ENCODE results near the gene AP5M1.

The AP5M1 gene

GRCh38 chr14:57345106-57345505 is 76.3 kb downstream of the AP5M1 start:
- TF ChIP-seq, protein P1, sequence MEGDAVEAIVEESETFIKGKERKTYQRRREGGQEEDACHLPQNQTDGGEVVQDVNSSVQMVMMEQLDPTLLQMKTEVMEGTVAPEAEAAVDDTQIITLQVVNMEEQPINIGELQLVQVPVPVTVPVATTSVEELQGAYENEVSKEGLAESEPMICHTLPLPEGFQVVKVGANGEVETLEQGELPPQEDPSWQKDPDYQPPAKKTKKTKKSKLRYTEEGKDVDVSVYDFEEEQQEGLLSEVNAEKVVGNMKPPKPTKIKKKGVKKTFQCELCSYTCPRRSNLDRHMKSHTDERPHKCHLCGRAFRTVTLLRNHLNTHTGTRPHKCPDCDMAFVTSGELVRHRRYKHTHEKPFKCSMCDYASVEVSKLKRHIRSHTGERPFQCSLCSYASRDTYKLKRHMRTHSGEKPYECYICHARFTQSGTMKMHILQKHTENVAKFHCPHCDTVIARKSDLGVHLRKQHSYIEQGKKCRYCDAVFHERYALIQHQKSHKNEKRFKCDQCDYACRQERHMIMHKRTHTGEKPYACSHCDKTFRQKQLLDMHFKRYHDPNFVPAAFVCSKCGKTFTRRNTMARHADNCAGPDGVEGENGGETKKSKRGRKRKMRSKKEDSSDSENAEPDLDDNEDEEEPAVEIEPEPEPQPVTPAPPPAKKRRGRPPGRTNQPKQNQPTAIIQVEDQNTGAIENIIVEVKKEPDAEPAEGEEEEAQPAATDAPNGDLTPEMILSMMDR (IDR thresholded peaks at IDR 0.05; ENCODE audit: insufficient read depth, low read depth, low read length, missing control alignments), result no peak
- no peak overlapping the region for H3K4me3 ChIP-seq (ENCODE audit: low read length)
- no peak for DNase-seq (ENCODE audit: low read depth)

- H3K4me3 ChIP-seq (ENCODE audit: low read length), result no peak overlapping the region
- TF ChIP-seq, protein P1 (IDR thresholded peaks at IDR 0.05; ENCODE audit: insufficient read depth, low read depth, low read length, missing control alignments), result no peak
- no peak for DNase-seq (ENCODE audit: low read depth)
Measured at GRCh38 chr14:57346741-57347140, 78.0 kb downstream of the AP5M1 start.

Measured in epithelial cell of esophagus (primary cell).